Upper lobe of right lung (tissue), 1 donor: Measurements from ENCODE around the gene GXYLT2. TPM values are rescaled to one million over a fixed set of nuclear protein-coding genes. Genes with fewer than 3 reads are reported as not detected.

ENCODE experiments used
- ATAC-seq: fragments of 200-7000 bp; cut with Tn5 transposase; one replicate; pipeline ENCODE4 v1.9.1; 2020; ENCODE audit warnings: mild to moderate bottlenecking, moderate library complexity
- DNase-seq: peaks from one replicate; pipeline ENCODE4 v3.0.0-alpha.2; 2020
- H3K27ac ChIP-seq: fragments of 200-600 bp; one replicate; pipeline ENCODE4 v1.8.0; 2022
- H3K27me3 ChIP-seq: fragments of 200-600 bp; one replicate; pipeline ENCODE4 v1.8.0; 2022; ENCODE audit warnings: mild to moderate bottlenecking
- H3K36me3 ChIP-seq: fragments of 200-600 bp; one replicate; pipeline ENCODE4 v1.8.0; 2022
- H3K4me1 ChIP-seq: fragments of 200-600 bp; one replicate; pipeline ENCODE4 v1.8.0; 2022
- H3K4me3 ChIP-seq: fragments of 200-600 bp; one replicate; pipeline ENCODE4 v1.8.0; 2022; ENCODE audit warnings: mild to moderate bottlenecking
- H3K9me3 ChIP-seq: fragments of 200-600 bp; one replicate; pipeline ENCODE4 v1.8.0; 2022
- CTCF ChIP-seq: fragments of 200-600 bp; IDR thresholded peaks from one replicate; pipeline ENCODE4 v1.8.0; 2022; ENCODE audit warnings: antibody characterized with exemption
- intact Hi-C: fragments of 100-400 bp; cut with DNase I; formaldehyde crosslinking; loops from one replicate; pipeline ENCODE4 v1.11.0; 2022
- long read RNA-seq: library from polyadenylated mRNA; unstranded; transcript quantifications from one replicate; pipeline ENCODE4 v2.0.0, GENCODE V29; 2021
- total RNA-seq: library from RNA; stranded (reverse); fragmentation: NEBNext Ultra II Directional; extraction: Animal tissue kit (Norgen Biotek cat#: 25700); gene quantifications from one replicate; pipeline ENCODE4 v1.2.1, GENCODE V29; 2021
- donor health status: DM: no; HTN: yes; CAD: no; lungs with severe emphysema.

Gene GXYLT2
- 8.4 TPM for total RNA-seq
- long read RNA-seq, transcript GXYLT2-201 (7 exons, 3,260 nt), result major isoform, 6 of 10 reads
- long read RNA-seq, partial matches to known transcripts, result 2 of 10 reads
- long read RNA-seq, other reads (novel, unspliced or antisense), result 2 of 10 reads

GRCh38 chr3:72887705-72888545, at the start of gene GXYLT2:
Gene GXYLT2, plus strand, starts transcription at chr3:72888046. Its CDS starts 188 bp downstream, at chr3:72888234.
- Histone ChIP-seq H3K4me3 (peak within 1 kb of the TSS; percentile 46), H3K27me3 (peaks cover 5% of the 10 kb centered on the region), H3K9me3 (no peaks in the 10 kb centered on the region), H3K4me1 (peaks cover 7% of the 10 kb centered on the region), H3K27ac (peak within 1 kb of the TSS; percentile 3), H3K36me3 (no peaks in the 10 kb centered on the region)
- intact Hi-C loops, result no loop called here
- peak; percentile 79 for DNase-seq
- ATAC-seq, result peak; percentile 90
- TF ChIP-seq CTCF, result no peak

DNA sequence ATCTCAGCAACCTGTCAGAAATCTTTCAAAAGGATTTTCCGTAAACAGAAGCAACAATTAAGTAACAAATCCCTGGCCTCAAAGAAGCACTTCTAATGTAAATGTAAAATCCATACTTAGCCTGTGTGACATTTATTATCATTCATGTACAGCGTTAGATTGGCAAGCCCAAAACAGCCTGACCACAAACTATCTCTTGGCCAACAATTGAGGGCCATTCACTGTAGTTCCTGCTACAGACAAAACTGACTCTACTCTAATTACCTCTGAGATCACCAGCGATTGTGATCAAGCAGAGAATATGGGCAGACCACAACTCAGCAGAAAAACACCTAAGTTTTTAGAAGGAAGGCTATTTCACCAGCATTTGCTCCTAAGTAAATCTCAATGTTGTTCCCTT, 48.8 kb upstream of the GXYLT2 start:
- ATAC-seq (no peak), DNase-seq (no peak)
- peaks cover 50% of the 10 kb centered on the region for H3K36me3 ChIP-seq
- H3K9me3 ChIP-seq, result no peaks in the 10 kb centered on the region
- no peaks in the 10 kb centered on the region for H3K4me1 ChIP-seq
- intact Hi-C loops, result no loop called here
- no peak for TF ChIP-seq CTCF
- H3K27me3 ChIP-seq, result no peaks in the 10 kb centered on the region
- no peak overlapping the region for H3K27ac ChIP-seq
- H3K4me3 ChIP-seq, result no peak overlapping the region

DNA sequence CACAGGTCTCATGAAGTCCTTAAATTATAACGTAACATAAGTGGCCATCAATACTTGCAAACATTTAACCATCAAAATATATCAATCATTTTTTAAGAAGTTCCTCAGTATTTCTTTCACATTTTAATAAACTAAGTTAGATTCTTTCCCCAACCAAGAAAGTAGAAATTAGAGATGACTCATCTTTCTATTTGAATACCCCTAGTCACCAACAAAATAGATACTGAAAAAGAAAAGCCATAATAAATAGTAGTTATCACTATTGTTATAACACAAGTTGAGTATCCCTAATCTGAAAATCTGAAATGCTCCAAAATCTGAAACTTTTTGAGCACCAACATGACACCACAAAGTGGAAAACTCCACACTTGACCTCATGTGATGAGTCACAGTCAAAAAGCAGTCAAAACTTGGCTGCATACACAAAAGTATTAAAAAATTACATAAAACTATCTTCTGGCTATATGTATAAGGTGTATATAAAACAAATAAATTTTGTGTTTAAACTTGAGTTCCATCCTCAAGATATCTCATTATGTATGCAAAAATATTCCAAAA, 43.3 kb upstream of the GXYLT2 start:
- TF ChIP-seq CTCF, result no peak
- no peak for ATAC-seq
- DNase-seq, result no peak
- intact Hi-C loops, result no loop called here
- Histone ChIP-seq H3K27me3 (no peaks in the 10 kb centered on the region), H3K9me3 (no peaks in the 10 kb centered on the region), H3K4me3 (no peak overlapping the region), H3K36me3 (peaks cover 28% of the 10 kb centered on the region), H3K27ac (no peak overlapping the region), H3K4me1 (peaks cover 13% of the 10 kb centered on the region)

DNA sequence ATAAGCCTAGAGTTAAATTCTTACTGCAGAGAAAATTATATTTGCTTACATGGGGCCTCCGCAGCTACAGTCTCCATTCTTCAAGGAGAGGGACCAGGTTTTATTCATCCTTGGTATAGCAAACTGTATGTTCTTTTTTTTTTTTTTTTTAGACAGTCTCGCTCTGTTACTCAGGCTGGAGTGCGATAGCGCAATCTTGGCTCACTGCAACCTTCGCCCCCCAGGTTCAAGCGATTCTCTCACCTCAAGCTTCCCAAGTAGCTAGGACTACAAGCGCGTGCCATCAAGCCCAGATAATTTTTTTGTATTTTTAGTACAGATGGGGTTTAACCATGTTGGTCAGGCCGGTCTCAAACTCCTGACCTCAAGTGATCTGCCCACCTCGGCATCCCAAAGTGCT, 41.7 kb upstream of the GXYLT2 start:
- peaks cover 15% of the 10 kb centered on the region for H3K36me3 ChIP-seq
- no peak for TF ChIP-seq CTCF

GRCh38 chr3:72847282-72847681, 40.6 kb upstream of the GXYLT2 start:
- Histone ChIP-seq H3K27ac (peak overlapping the region; percentile 74), H3K27me3 (no peaks in the 10 kb centered on the region), H3K9me3 (no peaks in the 10 kb centered on the region), H3K36me3 (peaks cover 6% of the 10 kb centered on the region), H3K4me1 (peaks cover 13% of the 10 kb centered on the region), H3K4me3 (peak overlapping the region; percentile 85)
- ATAC-seq (no peak), DNase-seq (no peak)
- TF ChIP-seq CTCF, result no peak
- intact Hi-C loops, result no loop called here

More for the DNA sequence above, 41.7 kb upstream of the GXYLT2 start:
- H3K9me3 ChIP-seq, result no peaks in the 10 kb centered on the region
- H3K27me3 ChIP-seq, result no peaks in the 10 kb centered on the region
- intact Hi-C loops, result no loop called here
- H3K27ac ChIP-seq, result no peak overlapping the region
- H3K4me1 ChIP-seq, result peaks cover 13% of the 10 kb centered on the region
- no peak for ATAC-seq
- no peak for DNase-seq
- no peak overlapping the region for H3K4me3 ChIP-seq
